Stimulated activated naive CD8-positive, alpha-beta T cell treated with anti-CD3 and anti-CD28 coated beads, Interleukin-15, Interleukin-2, amounts not matched to agents 100 U/mL and 50 U/mL, for 24 hours (primary cell): ENCODE data around the gene PDIA2.
A peak's percentile ranks its signal among the peaks of the same experiment; 100 is the strongest.
"Not testable (repeated sequence)": the region's sequence is repeated elsewhere in the genome, so short reads cannot be mapped to it uniquely, and the experiment has no call there.

ENCODE experiments used
- ATAC-seq: fragments of 150-1000 bp; cut with Tn5 transposase; one replicate; pipeline ENCODE4 v1.10.0; 2021
- DNase-seq: peaks from one replicate; pipeline ENCODE4 v3.0.0; 2021

The PDIA2 gene

DNA sequence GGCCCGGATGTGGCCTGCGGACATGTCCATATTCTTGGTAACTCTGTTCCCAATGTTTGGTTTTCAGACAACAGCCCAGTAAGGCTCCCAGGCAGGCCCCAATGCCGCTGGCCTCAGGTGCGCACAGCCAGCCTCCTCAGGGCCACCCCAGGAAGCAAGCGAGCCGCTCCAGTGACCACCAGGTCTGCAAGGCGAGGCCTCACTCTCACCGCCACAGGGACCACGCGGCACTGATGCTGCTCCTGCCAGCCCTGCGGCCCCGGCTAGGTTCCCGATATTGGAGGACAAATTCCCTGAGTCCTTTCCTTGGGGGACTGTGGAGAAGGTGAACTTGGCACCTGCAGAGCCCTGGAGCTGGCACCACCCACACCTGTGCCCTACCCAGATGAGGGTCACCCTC lies 19.0 kb downstream of the PDIA2 start:
- no peak for ATAC-seq
- no peak for DNase-seq

DNA sequence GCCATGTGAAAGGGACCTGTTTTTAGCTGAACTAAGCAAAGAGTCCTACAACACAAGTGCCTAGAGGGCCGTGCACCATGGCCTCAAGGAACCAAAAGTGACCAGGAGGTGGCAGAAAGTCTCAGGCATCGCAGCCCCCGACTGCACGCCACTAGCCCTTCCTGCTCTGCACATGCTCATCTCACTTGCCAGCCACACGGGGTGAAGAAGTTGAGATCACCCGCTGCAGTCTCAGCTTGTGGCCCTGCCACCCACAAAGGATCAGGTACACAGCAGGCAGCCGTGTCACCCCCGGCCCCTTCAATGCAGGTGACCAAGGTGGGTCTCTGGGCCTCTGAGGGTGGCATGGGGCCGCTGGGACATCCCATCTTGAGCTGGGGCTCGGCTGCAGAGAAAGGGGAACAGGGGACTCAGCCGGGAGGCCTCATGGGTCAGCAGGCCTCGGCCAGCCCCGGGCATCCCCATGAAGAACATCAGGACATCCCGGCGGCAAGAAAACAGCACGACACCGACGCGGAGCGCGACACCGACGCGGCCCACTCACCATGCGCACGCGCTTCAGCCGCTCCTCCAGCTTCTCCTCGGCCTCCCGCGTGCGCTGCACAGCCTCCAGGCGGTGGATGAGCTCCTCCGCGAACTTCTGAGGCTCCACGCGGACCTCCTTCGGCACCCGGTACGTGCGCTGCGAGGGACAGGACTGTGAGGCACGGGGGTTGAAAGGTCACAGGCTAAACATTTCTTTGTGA lies 21.0 kb downstream of the PDIA2 start:
- no peak for DNase-seq
- no peak for ATAC-seq

DNA sequence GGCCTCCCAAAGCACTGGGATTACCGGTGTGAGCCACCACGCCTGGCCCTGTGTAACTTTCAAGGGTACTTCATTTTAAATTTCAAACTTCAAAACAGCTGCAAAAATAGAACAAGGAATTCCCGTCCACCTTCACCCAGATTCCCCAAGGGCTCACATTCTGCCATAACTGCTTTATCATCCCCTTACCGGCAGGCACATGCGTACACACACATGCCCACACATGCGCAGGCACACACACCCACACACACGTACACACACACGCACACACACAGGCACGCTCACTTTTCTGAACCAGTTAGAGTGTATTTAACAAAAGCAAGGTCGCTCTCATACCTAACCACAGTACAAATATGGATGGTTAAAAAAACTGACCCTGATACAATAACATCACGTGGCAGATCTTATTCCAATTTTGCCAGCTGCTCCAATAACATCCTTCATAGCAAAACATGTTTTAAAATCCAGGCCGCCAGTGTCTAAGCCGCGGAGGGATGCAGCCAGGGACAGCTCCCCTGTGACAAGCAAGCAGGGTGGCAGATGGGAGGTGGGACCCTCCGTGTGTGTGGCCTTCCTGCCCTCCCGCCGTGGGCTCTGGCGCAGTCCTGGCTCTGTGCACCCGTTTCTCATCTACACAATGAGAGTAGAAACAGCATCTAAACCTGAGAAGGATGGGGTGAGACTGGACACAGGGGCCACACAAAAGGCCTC lies 23.1 kb downstream of the PDIA2 start:
- ATAC-seq (no peak), DNase-seq (no peak)

DNA sequence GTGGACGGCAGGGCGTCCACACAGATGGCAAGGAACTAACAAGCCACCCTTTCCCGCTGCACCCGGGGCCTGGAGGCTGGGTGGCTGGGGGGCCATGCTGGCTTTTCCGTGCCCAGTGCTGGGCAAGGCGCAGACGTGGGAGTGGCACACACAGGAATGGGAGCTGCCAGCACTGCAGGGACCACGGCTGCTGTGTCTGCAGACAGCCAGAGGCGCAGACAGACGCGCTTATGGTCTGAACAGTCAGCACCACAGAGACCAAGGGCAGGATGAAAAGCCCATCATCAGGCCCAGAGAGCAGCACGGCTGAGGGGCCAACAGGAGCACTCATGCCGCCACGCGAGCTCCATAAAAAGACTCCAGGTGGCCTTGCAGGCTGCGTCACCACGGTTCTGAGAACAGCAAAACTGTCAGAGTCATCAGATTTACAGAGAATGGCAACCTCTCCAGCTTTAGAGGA lies 24.0 kb downstream of the PDIA2 start:
- ATAC-seq = no peak

DNA sequence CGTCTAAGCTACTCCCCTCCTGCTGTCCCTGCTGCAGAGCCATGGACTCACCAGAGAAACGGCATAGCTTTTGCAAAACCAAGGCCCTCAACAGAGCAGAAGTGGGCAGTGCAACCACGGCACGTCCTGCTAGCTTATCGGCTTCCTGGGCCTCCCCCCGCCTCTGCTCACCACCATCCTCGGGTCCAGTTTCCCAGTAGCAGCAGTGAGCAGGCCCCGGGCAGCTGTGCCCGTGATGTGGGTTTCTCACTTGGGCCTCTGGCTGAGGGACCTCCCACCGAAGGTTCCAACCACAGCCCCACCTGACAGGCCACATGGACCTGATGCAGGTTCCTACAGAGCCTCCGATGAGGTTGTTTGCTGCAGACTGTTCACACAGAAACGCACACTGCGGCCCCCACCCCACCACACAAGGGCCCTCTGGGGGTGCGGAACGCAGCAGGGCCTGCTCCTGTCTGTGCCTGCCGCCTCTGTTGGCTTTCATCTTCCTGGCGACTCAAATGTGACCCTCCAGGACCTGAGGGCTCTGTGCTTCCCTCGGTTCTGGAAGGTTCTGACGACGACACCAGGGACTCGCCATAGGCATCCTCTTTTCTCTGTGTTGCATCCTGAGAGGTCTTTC lies 24.8 kb downstream of the PDIA2 start:
- peak; percentile 30 for ATAC-seq
- no peak for DNase-seq

More for the DNA sequence above, 24.0 kb downstream of the PDIA2 start:
- no peak for DNase-seq

DNA sequence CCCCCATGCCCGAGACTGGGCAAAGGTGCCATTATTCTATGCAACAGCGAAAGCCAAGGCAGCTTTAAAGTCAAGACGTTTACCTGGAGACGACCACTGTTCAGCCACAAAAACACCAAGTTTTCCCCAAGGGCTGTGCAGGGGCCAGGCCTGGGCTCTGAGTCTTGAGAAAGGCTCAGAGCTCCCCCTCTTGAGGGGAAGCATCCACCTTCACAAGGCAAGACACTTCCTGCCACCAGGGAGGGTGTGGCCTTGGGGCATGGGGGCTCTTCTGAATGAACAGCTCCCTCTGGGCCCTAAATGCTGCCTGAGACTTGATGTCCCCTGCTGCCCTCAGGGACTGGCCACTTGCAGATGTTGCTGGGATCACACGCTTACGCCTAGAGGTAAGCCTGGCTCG lies 26.5 kb downstream of the PDIA2 start:
- DNase-seq (no peak), ATAC-seq (peak; percentile 32)

DNA sequence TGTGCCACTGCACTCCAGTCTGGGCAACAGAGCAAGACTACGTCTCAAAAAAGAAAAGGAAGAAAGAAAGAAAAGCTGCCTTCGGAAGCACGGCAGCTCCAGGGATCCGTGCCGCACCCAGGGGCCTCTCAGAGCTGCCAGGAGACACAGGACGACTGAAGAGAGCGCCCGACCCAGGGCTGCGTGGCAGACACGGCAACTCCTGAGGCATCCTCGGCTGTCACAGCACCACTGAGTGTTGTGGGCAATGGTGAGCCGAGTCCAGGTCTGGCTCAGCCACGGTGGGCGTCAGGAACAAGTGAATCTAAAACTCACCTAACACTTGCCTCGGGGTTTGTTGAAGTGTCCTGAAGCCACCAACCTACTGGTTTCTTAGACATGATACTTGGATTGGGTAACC lies 28.8 kb downstream of the PDIA2 start:
- DNase-seq (no peak), ATAC-seq (no peak)

DNA sequence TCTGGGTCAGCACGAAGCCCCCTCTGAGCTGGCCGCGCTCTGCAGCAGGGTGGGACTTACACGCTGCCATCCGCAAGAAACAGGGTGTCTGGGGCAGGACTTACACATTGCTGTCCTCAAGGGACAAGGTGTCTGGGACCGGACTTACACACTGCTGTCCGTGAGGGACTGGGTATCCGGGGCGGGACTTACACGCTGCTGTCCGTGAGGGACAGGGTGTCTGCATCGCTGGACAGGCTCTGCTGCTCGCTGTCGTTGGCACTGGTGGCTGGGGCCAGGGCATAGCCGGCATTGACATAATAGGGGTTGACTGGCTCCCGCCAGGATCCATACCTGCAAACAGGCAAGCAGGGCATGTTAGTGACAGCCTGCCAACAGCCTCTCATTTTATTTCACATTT lies 31.4 kb downstream of the PDIA2 start:
- no peak for DNase-seq

DNA sequence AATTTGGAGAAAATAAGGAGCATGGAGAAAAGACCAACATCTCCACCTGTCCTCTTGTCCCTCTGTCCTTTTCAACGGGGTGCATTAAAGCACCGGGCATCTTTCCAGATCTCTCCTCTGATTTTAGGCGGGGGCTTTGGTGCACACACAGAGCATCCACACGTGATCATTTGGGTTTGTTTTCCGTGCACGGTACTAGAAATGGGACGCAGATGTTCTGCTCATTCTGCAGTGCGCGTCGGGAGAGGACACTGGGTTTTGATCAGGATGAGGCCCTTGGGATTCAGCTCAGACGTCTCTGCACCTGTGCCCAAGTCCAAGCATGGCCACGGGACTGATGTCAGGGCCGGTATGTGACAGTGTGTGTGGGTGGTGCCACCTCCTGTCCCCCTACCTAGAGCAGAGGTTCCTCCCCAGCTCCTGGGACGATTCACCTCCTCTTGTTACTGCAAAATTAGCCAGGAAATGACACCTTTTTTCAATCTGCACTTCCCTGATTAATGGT lies 31.9 kb downstream of the PDIA2 start:
- DNase-seq (no peak), ATAC-seq (no peak)

More for the DNA sequence above, 31.4 kb downstream of the PDIA2 start:
- no peak for ATAC-seq

DNA sequence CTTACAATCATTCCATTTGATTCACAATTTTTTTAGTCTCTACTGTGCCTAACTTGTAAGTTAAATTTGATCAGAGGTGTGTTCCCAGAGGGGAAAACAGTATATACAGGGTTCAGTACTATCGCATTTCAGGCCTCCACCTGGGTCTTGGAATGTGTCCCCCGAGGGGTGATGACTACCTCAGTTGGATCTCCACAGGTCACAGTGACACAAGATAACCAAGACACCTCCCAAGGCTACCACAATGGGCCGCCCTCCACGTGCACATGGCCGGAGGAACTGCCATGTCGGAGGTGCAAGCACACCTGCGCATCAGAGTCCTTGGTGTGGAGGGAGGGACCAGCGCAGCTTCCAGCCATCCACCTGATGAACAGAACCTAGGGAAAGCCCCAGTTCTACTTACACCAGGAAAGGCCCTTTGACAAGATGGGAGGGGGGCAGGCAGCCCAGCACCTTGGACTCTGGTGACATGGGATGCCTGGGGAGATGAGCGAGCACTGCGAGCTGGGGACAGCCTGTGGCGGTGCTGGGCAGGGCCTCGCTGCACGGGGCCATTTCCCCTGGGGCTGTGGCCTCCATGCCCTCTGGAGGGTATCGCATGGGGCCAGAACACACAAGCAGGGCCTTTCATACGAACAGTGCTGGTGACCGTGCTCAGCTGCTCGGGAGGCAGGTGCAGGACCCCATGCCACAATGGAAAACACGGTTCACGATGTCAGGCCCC lies 33.9 kb downstream of the PDIA2 start:
- ATAC-seq (no peak), DNase-seq (no peak)

DNA sequence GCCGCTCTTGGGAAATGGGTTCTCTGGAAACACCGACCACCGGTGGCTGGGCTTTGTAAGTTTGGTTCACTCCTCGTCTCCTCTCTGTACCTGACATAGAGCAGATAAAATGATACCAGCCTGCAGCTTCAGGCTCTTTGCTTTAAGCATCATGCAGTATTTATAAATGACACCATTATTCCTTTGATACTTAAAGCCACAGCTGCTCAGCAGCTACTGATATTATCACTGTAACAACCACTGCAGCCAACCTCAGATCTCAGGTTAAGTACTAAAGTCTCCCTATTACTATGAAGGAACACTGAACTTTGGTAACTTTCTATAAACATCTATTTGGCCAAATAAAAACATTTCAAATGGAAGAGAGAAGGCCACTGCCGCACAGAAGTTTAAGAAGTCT lies 34.6 kb downstream of the PDIA2 start:
- no peak for DNase-seq
- no peak for ATAC-seq

DNA sequence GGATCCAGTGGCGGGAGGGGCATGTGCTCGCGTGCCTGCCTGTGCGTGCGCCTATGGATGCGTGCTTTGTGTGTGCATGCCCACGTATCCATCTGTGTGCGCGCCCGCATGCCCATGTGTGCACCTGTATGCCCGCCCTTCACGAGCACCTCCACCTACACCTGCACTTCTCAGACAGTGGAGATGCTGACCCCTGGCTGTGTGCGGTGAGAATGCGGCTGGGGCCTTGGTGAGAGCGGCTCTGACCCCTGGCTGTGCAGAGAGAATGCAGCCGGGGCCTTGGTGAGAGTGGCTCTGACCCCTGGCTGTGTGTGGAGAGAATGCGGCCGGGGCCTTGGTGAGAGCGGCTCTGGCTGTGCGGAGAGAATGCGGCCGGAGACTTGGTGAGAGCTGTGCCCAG lies 35.7 kb downstream of the PDIA2 start:
- DNase-seq = peak; percentile 16
- no peak for ATAC-seq

DNA sequence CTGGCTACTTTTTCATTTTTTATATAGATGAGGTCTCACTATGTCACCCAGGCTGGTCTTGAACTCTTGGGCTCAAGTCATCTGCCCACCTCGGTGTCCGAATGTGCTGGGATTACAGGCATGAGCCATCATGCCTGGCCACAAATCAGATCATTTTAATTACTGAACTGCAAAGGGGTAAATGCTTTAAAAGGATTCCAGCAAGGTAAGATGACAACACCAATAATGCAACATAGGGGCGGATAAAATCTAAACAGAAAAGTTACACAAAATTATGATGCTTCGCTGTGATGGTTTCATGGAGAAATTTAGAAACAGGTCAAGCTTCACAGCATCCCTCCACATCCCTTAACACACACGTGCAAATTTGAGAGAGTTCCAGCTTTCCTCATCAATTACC lies 37.2 kb downstream of the PDIA2 start:
- no peak for DNase-seq
- no peak for ATAC-seq

DNA sequence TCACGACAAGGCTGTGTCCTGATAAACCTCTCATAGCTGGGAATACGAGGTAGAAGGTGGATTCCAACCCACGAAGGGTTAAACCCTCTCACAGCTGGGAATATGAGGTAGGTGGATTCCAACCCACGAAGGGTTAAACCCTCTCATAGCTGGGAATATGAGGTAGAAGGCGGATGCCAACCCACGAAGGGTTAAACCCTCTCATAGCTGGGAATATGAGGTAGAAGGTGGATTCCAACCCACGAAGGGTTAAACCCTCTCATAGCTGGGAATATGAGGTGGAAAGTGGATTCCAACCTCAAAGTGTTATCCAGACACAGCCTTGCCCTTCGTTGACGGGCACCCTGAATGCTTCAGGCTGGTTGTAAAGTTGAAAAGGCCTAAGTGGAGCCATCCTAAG lies 38.6 kb downstream of the PDIA2 start:
- no peak for ATAC-seq
- no peak for DNase-seq

DNA sequence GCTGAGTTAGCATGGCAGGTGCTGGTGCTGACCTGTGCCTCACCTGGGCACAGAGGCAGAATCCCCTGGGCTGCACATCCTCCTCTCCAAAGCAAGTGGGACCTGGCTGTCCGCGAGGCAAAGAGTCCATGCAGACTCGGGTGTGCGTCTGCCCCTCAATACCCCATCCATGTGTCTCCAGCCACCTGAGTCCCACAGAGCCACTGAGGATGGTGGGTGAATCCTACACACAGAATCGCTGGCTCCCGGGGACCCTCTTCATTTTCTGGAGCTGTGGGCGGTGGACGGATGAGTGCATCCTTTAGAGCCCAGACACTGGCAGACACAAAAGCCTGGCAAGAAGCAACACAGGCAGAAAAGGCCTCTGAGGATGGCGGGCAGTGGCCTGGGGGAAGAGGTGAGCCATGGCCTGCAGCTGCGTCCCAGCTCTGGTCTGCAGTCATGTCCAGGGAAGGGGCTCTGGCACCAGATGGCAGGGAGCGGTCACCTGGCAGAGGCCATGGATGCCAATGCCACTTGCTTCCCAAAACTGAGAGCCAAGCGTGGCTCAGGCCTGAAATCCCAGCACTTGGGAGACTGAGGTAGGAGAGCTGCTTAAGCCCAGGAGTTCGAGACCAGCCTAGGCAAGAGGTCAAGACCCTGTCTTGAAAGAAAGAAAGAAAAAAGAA lies 39.6 kb downstream of the PDIA2 start:
- no peak for ATAC-seq
- no peak for DNase-seq

DNA sequence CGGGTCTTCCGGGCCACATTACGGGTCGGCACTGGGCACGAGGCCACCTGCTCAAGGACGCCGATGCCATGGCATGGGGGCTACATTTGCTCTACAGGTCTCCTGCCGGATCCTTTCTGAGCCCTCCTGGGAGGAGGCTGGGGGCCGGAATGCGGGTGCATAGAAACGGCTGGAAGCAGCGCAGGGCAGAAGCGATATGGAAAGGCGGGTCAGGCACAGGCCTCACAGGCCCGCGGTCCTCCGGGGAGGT lies 41.2 kb downstream of the PDIA2 start:
- ATAC-seq = no peak
- no peak for DNase-seq

DNA sequence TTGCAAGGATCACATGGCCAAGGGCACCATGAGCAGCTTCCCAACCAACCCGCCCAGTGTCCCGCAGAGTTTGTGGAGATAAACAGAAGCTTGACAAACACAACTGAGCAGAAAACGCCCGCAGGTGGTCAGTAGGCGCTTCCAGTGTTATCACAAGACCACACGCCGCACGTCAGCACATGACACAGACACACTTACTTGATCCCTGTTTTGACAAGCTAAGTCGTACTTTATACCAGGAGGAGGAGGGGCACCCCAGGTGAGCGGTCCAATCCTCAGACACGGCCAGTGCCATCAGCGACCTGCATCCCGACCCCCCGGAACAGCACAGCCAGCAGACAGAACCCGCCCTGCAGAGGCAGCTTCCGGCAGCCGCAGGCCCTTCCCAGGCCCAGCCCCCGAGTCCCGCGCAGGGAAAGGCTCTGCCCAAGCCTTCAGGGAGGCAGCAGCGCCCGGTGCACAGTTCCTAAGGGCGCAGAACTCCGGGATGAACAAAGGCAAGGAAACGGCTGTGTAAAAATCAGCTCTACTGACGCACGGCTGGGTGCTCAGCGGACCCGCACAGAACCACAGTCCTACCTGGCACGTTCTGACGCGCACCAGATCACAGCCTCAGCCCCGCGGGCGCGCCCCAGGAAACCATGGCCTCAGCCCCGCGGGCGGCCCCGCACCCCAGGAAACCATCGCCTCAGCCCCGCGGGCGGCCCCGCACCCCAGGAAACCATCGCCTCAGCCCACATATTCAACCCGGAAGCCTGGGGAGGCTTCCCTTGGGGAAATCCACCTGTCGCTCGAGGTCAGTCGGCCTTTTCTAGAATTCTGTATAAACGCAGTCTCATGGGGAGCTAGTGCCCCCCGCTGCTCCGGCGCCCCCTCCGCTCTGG lies 41.7 kb downstream of the PDIA2 start:
- ATAC-seq (peak; percentile 30), DNase-seq (peak; percentile 64)

DNA sequence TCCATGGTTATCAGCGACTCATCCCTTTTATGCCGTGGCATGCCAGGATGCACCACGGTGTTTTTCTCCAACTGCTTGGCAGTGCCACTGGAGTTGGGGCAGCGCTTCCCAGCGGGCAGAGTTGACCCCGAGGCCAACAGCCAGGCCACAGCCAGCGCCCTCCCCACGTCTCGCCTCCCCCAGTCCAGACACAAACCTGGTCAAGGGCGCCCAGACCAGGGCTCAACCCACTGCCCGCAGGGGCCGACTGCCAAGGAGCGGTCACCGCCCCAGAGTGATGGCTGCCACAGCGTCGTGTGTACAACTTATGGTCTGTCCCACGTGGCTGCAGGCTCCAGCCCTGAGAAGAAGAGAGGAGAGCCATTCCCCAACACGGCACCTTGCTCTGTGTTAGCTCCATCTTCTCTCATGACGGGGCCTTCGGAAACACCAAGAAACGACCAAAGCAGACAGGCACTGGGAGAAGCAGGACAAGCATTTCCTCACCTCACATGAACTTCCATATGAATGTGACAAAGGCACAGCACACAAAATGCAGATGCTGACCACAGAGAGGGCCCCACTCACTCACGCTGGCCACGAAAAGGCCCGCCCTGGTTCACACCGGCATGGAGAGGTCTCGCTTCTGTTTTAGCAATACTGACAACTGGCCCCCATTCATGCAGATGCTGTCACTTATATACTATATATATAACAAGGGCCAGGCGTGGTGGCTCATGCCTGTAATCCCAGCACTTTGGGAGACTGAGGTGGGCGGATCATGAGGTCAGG lies 42.6 kb downstream of the PDIA2 start:
- DNase-seq (no peak), ATAC-seq (no peak)

DNA sequence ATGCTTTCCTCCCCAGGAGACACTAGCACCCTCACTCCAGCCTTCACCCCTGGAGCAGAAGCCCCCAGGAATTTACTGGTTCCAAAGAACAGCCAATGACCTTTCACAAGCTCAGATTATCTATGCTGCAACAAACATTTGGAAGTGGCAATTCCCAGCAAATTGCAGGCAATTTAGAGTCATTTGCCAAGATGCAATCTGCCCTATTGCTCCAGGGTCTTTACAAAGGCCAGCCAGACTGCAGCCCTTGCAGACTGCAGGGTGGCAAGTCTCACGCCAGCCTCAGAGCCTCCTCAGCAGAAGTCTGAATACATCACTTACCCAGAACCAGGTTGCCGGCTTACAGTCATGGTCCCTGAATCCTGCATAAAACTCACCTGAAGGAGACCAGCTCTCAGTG lies 47.8 kb downstream of the PDIA2 start:
- no peak for ATAC-seq
- no peak for DNase-seq

DNA sequence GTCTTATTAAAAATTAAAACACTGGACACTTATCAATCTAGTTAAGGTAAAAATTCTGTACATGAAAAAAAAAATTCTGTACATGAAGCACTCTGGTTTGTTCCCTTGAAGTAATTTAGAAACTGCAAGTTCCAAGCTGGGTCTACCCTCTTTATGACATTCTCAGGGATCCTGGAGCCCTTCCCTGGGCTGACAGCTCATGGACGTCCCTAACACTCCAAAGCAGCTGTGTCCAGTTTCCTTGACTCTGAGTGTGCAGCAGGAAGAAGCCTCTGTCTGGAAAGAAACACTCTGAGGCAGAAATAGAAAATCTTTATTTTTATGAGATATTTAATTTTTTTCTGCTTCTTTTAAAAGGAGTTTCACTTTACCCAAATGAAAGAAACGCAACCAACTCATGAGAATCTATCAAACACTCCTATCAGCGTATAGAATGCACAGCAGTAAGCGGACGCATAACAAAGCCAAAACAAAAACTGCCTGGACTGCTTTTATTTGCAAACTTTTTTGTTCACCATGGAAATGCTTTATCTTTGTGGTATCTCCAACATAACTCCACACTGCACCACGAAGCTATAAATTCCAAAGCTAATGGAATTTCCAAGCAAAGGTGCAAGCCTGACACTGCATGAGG lies 48.3 kb downstream of the PDIA2 start:
- not testable (repeated sequence) for DNase-seq, ATAC-seq
